ENCODE measurements around the gene COG4.
A peak's percentile ranks its signal among the peaks of the same experiment; 100 is the strongest.
"Not testable (repeated sequence)": the region's sequence is repeated elsewhere in the genome, so short reads cannot be mapped to it uniquely, and the experiment has no call there.

Gene COG4

GRCh38 chr16:70526403-70526802 is 3.0 kb upstream of the COG4 start:
- DNase-seq (ENCODE audit: low spot score): no peak

GRCh38 chr16:70524399-70524825 is 1.1 kb upstream of the COG4 start:
- not testable (repeated sequence) for DNase-seq (ENCODE audit: low spot score)

- DNase-seq (ENCODE audit: low spot score): peak; percentile 74
Observed at GRCh38 chr16:70523743-70524398, 517 bp upstream of the COG4 start, which contains the start of gene SF3B3. Gene SF3B3 (plus strand): TSS chr16:70523816. CDS start chr16:70526657, 2,841 bp downstream.

GRCh38 chr16:70522216-70523075 is 908 bp downstream of the COG4 start:
- DNase-seq (ENCODE audit: low spot score): no peak

GRCh38 chr16:70520612-70521297 is 2.6 kb downstream of the COG4 start:
- no peak for DNase-seq (ENCODE audit: low spot score)

GRCh38 chr16:70512456-70512855 is 10.9 kb downstream of the COG4 start:
- no peak for DNase-seq (ENCODE audit: low spot score)

GRCh38 chr16:70511833-70512232 is 11.5 kb downstream of the COG4 start:
- no peak for DNase-seq (ENCODE audit: low spot score)

- no peak for DNase-seq (ENCODE audit: low spot score)
Observed at GRCh38 chr16:70510216-70510615, 13.1 kb downstream of the COG4 start.

- DNase-seq (ENCODE audit: low spot score): no peak
Observed at GRCh38 chr16:70508752-70509151, 14.6 kb downstream of the COG4 start.

- no peak for DNase-seq (ENCODE audit: low spot score)
Observed at GRCh38 chr16:70496513-70496912, 26.8 kb downstream of the COG4 start.

- no peak for DNase-seq (ENCODE audit: low spot score)
Observed at GRCh38 chr16:70495425-70496182, 27.8 kb downstream of the COG4 start.

- no peak for DNase-seq (ENCODE audit: low spot score)
Observed at GRCh38 chr16:70494777-70495176, 28.6 kb downstream of the COG4 start.

- DNase-seq (ENCODE audit: low spot score): no peak
Observed at GRCh38 chr16:70494202-70494770, 29.1 kb downstream of the COG4 start.

GRCh38 chr16:70493802-70494201 is 29.6 kb downstream of the COG4 start:
- DNase-seq (ENCODE audit: low spot score): no peak

- DNase-seq (ENCODE audit: low spot score): no peak
Observed at GRCh38 chr16:70490261-70490660, 33.1 kb downstream of the COG4 start.

- DNase-seq (ENCODE audit: low spot score): no peak
Observed at GRCh38 chr16:70484867-70485266, 38.5 kb downstream of the COG4 start.

- no peak for DNase-seq (ENCODE audit: low spot score)
Observed at GRCh38 chr16:70483426-70483825, 39.9 kb downstream of the COG4 start.

- no peak for DNase-seq (ENCODE audit: low spot score)
Observed at GRCh38 chr16:70482624-70483023, 40.7 kb downstream of the COG4 start.

- DNase-seq (ENCODE audit: low spot score): no peak
Observed at GRCh38 chr16:70481929-70482536, 41.3 kb downstream of the COG4 start.

- no peak for DNase-seq (ENCODE audit: low spot score)
Observed at GRCh38 chr16:70480127-70481105, 42.9 kb downstream of the COG4 start.
